Activated T-cell treated with anti-CD3 and anti-CD28 coated beads, Interleukin-2, amount 50 U/mL, for 4 hours (primary cell): Measurements from ENCODE around the gene ERI2. TPM values are rescaled to one million over a fixed set of nuclear protein-coding genes. Genes with fewer than 3 reads are reported as not detected.
"Not testable (repeated sequence)": the region's sequence is repeated elsewhere in the genome, so short reads cannot be mapped to it uniquely, and the experiment has no call there.

ENCODE experiments used
- ATAC-seq, 2 donors: fragments of 200-7000 bp; cut with Tn5 transposase; one replicate each; pipeline ENCODE4 v1.10.0; 2021
- DNase-seq: peaks from one replicate; pipeline ENCODE4 v3.0.0-alpha.2; 2020
- H3K27me3 Mint-ChIP-seq: one replicate; pipeline ENCODE4 v1.8.0; 2021; ENCODE audit warnings: low read depth, mixed read lengths
- H3K36me3 Mint-ChIP-seq: one replicate; pipeline ENCODE4 v1.8.0; 2022; ENCODE audit warnings: mixed read lengths; ENCODE audit not compliant: insufficient read depth
- H3K4me1 Mint-ChIP-seq: one replicate; pipeline ENCODE4 v1.8.0; 2021; ENCODE audit warnings: low read depth, mixed read lengths
- H3K4me3 Mint-ChIP-seq: one replicate; pipeline ENCODE4 v1.8.0; 2021; ENCODE audit warnings: mild to moderate bottlenecking, moderate library complexity, mixed read lengths
- H3K9me3 Mint-ChIP-seq: one replicate; pipeline ENCODE4 v1.8.0; 2021; ENCODE audit warnings: mixed read lengths
- total RNA-seq, 3 donors: library from RNA; stranded (reverse); gene quantifications; one replicate each; pipeline ENCODE4 v1.2.1, GENCODE V29; 2021

The ERI2 gene
- total RNA-seq, 3 donors from 2014 or later: 8.1 to 9.4 (median 9.4) TPM

GRCh38 chr16:20833086-20833485 is 26.8 kb upstream of the ERI2 start:
- Mint-ChIP-seq H3K4me1 (no peaks in the 10 kb centered on the region), H3K27me3 (no peaks in the 10 kb centered on the region), H3K4me3 (no peak overlapping the region), H3K9me3 (peaks cover 25% of the 10 kb centered on the region), H3K36me3 (peaks cover 6% of the 10 kb centered on the region)
- DNase-seq (no peak), ATAC-seq (no peak)

- Mint-ChIP-seq H3K27me3 (no peaks in the 10 kb centered on the region), H3K36me3 (no peaks in the 10 kb centered on the region), H3K4me3 (no peak overlapping the region), H3K9me3 (peaks cover 9% of the 10 kb centered on the region), H3K4me1 (no peaks in the 10 kb centered on the region)
- DNase-seq (no peak), ATAC-seq (no peak)
These were observed 24.1 kb upstream of the ERI2 start for GRCh38 chr16:20830372-20830771.

- Mint-ChIP-seq H3K36me3 (no peaks in the 10 kb centered on the region), H3K4me3 (no peak overlapping the region), H3K9me3 (peaks cover 2% of the 10 kb centered on the region), H3K4me1 (no peaks in the 10 kb centered on the region), H3K27me3 (no peaks in the 10 kb centered on the region)
- DNase-seq (no peak), ATAC-seq (no peak)
These were observed 23.3 kb upstream of the ERI2 start for GRCh38 chr16:20829536-20829935.

DNA sequence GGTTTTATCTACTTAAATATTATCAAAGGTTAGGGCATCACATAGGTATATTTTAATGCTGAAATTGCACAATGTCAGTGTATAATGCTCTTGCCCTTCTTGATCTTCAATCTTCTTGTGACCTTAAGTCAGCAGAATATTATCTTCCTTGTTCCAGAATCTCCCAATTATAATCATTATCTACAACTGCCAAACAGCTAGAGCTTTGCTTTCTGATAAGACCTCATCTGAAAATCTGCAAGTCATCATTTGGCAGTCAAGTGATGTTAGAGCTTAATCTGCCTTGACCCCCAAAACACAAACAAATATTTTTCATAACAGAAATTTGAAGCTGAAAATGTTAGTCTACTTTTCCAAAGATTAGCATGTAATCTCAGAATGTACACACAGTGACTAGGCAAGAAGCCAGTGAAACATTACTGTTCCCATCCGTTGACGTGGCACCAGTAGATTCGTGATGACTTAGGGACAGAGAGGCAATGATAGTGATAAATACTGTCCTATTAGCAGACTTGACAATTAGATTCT is 19.8 kb upstream of the ERI2 start:
- no peaks in the 10 kb centered on the region for H3K9me3 Mint-ChIP-seq
- no peak for DNase-seq
- H3K4me3 Mint-ChIP-seq: no peak overlapping the region
- H3K27me3 Mint-ChIP-seq: no peaks in the 10 kb centered on the region
- H3K36me3 Mint-ChIP-seq: no peaks in the 10 kb centered on the region
- no peak for ATAC-seq
- H3K4me1 Mint-ChIP-seq: peaks cover 6% of the 10 kb centered on the region

GRCh38 chr16:20822521-20823325 is 16.5 kb upstream of the ERI2 start:
- H3K4me3 Mint-ChIP-seq: no peak overlapping the region
- H3K4me1 Mint-ChIP-seq: peaks cover 6% of the 10 kb centered on the region
- no peak for ATAC-seq
- H3K36me3 Mint-ChIP-seq: peaks cover 2% of the 10 kb centered on the region
- no peaks in the 10 kb centered on the region for H3K27me3 Mint-ChIP-seq
- no peak for DNase-seq
- H3K9me3 Mint-ChIP-seq: no peaks in the 10 kb centered on the region

DNA sequence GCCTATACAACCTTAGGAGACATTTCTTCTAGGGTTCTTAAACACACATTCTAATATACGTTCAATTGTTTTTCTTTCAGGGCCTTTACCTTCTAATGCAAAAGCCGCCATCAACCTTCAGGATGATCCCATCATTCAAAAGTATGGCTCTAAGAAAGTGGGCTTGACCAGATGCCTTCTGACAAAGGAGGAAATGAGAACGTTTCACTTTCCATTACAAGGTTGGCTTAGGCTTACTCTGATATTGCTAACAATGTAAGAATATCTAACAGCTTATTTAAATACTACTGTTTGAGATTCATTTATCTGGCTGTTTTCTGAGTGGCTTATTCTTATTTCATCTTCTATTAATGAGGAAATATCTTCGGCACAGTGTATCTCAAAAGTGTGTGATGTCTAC is 15.4 kb upstream of the ERI2 start:
- no peak for DNase-seq
- H3K9me3 Mint-ChIP-seq: no peaks in the 10 kb centered on the region
- peaks cover 2% of the 10 kb centered on the region for H3K36me3 Mint-ChIP-seq
- H3K4me3 Mint-ChIP-seq: no peak overlapping the region
- peaks cover 6% of the 10 kb centered on the region for H3K4me1 Mint-ChIP-seq
- ATAC-seq: no peak
- H3K27me3 Mint-ChIP-seq: no peaks in the 10 kb centered on the region

- Mint-ChIP-seq H3K36me3 (peaks cover 2% of the 10 kb centered on the region), H3K27me3 (no peaks in the 10 kb centered on the region), H3K9me3 (no peaks in the 10 kb centered on the region), H3K4me3 (no peak overlapping the region), H3K4me1 (peaks cover 10% of the 10 kb centered on the region)
- DNase-seq (no peak), ATAC-seq (no peak)
These were observed 12.8 kb upstream of the ERI2 start for GRCh38 chr16:20818929-20819585.

DNA sequence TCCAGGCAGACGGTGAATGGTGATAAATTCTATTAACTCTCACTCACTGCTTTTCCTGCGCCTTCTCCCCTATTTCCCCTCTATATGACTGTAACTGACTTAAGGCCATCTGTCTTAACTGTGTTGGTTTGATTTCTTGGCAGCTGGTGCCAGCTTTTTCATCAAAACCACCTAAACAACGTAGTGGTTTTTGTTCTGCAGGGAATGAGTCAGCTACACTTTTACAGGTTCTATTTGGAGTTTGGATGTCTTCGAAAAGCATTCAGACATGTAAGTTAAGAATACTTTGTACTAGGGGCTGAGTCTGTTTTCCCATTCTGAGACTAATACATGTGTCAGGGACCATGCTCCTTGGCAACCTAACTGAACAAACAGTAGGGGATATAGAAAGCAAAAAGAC is 8.5 kb upstream of the ERI2 start:
- H3K36me3 Mint-ChIP-seq: no peaks in the 10 kb centered on the region
- no peak for DNase-seq
- H3K4me1 Mint-ChIP-seq: peaks cover 4% of the 10 kb centered on the region
- no peaks in the 10 kb centered on the region for H3K27me3 Mint-ChIP-seq
- no peaks in the 10 kb centered on the region for H3K9me3 Mint-ChIP-seq
- ATAC-seq: peak in 1 of 2 donors; percentile 25
- no peak overlapping the region for H3K4me3 Mint-ChIP-seq

- ATAC-seq (no peak), DNase-seq (no peak)
- no peak overlapping the region for H3K4me3 Mint-ChIP-seq
- H3K9me3 Mint-ChIP-seq: no peaks in the 10 kb centered on the region
- H3K27me3 Mint-ChIP-seq: no peaks in the 10 kb centered on the region
- H3K36me3 Mint-ChIP-seq: no peaks in the 10 kb centered on the region
- H3K4me1 Mint-ChIP-seq: peaks cover 9% of the 10 kb centered on the region
These were observed 6.2 kb upstream of the ERI2 start for GRCh38 chr16:20812510-20812909.

DNA sequence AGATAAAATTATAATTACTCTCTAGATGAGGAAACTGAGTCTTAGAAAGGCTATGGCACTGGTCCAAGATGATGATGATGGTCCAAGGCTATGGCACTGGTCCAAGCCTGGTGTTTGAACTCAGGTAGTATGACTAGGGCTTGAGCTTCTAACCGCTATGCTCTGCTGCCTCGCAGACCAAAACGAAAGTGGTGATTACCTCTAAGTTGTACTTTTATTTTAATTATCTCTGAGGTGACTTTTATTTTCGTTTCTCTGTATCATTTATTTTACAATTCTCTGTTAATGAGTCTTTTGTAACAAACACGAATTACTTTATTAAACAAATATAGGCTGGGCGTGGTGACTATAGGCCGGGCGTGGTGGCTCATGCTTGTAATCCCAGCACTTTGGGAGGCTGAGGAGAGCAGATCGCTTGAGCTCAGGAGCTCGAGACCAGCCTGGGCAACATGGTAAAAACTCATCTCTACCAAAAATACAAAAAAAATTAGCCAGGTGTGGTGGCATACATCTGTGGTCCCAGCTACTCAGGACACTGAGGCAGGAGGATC is 5.7 kb upstream of the ERI2 start:
- no peak overlapping the region for H3K4me3 Mint-ChIP-seq
- H3K4me1 Mint-ChIP-seq: peaks cover 12% of the 10 kb centered on the region
- H3K36me3 Mint-ChIP-seq: no peaks in the 10 kb centered on the region
- no peak for DNase-seq
- no peaks in the 10 kb centered on the region for H3K27me3 Mint-ChIP-seq
- no peaks in the 10 kb centered on the region for H3K9me3 Mint-ChIP-seq
- ATAC-seq: no peak

DNA sequence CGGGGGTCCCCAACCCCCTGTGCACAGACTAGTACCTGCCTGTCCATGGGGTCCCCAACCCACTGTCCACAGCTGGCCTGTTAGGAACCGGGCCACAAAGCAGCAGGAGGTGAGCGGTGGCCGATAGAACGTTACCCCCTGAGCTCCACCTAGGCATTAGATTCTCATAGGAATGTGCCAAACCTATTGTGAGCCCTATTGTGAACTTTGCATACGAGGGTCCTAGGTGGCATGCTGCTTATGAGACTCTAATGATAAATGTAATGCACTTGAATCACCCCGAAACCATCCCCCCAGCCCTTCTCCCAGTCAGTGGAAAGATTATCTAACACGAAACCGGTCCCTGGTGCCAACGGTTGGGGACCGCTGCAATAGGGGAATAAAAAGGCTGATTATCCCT is 1.6 kb upstream of the ERI2 start:
- ATAC-seq (no peak), DNase-seq (no peak)
- Mint-ChIP-seq H3K9me3 (no peaks in the 10 kb centered on the region), H3K36me3 (no peaks in the 10 kb centered on the region), H3K4me1 (peaks cover 8% of the 10 kb centered on the region), H3K4me3 (peak overlapping the region; percentile 99), H3K27me3 (no peaks in the 10 kb centered on the region)

GRCh38 chr16:20805684-20806167 is 546 bp downstream of the ERI2 start:
- not testable (repeated sequence) for ATAC-seq, H3K36me3 Mint-ChIP-seq, H3K9me3 Mint-ChIP-seq, DNase-seq, H3K27me3 Mint-ChIP-seq, H3K4me1 Mint-ChIP-seq
- peak overlapping the region; percentile 99 for H3K4me3 Mint-ChIP-seq

GRCh38 chr16:20803561-20804214 is 2.6 kb downstream of the ERI2 start:
- H3K4me1 Mint-ChIP-seq: peaks cover 15% of the 10 kb centered on the region
- no peaks in the 10 kb centered on the region for H3K9me3 Mint-ChIP-seq
- no peaks in the 10 kb centered on the region for H3K27me3 Mint-ChIP-seq
- ATAC-seq (no peak), DNase-seq (no peak)
- no peaks in the 10 kb centered on the region for H3K36me3 Mint-ChIP-seq
- H3K4me3 Mint-ChIP-seq: no peak overlapping the region

GRCh38 chr16:20803192-20803560 is 3.1 kb downstream of the ERI2 start:
- Mint-ChIP-seq H3K4me1 (peaks cover 19% of the 10 kb centered on the region), H3K4me3 (no peak overlapping the region), H3K9me3 (no peaks in the 10 kb centered on the region), H3K27me3 (no peaks in the 10 kb centered on the region), H3K36me3 (no peaks in the 10 kb centered on the region)
- DNase-seq: no peak
- no peak for ATAC-seq
